ENCODE data around the gene KAZN.

The KAZN gene

DNA sequence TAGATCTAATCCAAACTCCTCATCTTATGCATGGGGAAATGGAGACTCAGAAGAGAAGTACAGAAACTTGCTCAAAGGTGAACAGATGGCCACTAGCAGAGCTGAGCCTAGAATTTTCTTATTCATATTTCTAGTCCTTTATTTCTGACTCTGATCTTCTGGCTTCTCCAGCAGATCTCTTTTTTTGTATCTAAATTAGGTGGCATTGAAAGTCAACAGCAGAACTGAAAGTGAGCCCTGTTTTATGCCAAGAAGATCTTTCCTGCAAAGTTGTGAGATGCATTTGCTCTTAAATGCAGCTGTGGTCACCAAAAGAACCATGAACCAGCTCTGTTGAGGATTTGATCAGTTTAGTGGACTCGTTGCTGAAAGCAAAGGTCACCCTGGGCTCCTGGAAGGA, 75.5 kb downstream of the KAZN start:
- peaks cover 8% of the 10 kb centered on the region; the same call in 1 of the 2 replicates for H3K36me3 ChIP-seq (ENCODE audit: control insufficient read depth, insufficient read depth, low read length)
- H3K4me3 ChIP-seq (ENCODE audit: low read depth, low read length): no peak overlapping the region
- no peak overlapping the region for H3K27ac ChIP-seq (ENCODE audit: low read depth, low read length)
- no peak overlapping the region for H3K9ac ChIP-seq (ENCODE audit: low read length)
- no peaks in the 10 kb centered on the region for H3K27me3 ChIP-seq (ENCODE audit: control insufficient read depth, insufficient read depth, low read length)
- peaks cover 19% of the 10 kb centered on the region for H3K4me1 ChIP-seq (ENCODE audit: control insufficient read depth, insufficient read depth, low read length)
- H3K9me3 ChIP-seq (ENCODE audit: control insufficient read depth, insufficient read depth, low read depth, low read length): peaks cover 13% of the 10 kb centered on the region

DNA sequence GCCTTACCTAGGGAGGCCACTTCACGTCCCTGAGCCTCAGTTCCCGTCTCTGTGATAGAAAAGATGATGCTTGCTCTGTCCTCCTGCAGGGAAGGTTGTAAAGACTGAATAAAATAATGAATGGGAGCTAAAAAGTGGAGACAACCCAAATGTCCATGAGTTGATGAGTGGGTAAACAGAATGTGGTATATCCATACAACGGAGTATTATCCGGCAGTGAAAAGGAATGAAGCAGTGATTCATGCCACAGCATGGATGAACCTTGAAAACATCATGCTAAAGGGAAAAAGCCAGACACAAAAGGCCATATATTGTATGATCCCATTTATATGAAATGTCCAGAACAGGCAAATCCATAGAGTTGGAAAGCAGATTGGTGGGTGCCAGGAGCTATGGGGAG, 77.9 kb downstream of the KAZN start:
- no peaks in the 10 kb centered on the region for H3K27me3 ChIP-seq (ENCODE audit: control insufficient read depth, insufficient read depth, low read length)
- H3K36me3 ChIP-seq (ENCODE audit: control insufficient read depth, insufficient read depth, low read length): peaks cover 8% of the 10 kb centered on the region; the same call in 1 of the 2 replicates
- peaks cover 27% of the 10 kb centered on the region for H3K4me1 ChIP-seq (ENCODE audit: control insufficient read depth, insufficient read depth, low read length)
- peaks cover 13% of the 10 kb centered on the region for H3K9me3 ChIP-seq (ENCODE audit: control insufficient read depth, insufficient read depth, low read depth, low read length)
- no peak overlapping the region for H3K4me3 ChIP-seq (ENCODE audit: low read depth, low read length)
- no peak overlapping the region for H3K27ac ChIP-seq (ENCODE audit: low read depth, low read length)
- H3K9ac ChIP-seq (ENCODE audit: low read length): no peak overlapping the region

DNA sequence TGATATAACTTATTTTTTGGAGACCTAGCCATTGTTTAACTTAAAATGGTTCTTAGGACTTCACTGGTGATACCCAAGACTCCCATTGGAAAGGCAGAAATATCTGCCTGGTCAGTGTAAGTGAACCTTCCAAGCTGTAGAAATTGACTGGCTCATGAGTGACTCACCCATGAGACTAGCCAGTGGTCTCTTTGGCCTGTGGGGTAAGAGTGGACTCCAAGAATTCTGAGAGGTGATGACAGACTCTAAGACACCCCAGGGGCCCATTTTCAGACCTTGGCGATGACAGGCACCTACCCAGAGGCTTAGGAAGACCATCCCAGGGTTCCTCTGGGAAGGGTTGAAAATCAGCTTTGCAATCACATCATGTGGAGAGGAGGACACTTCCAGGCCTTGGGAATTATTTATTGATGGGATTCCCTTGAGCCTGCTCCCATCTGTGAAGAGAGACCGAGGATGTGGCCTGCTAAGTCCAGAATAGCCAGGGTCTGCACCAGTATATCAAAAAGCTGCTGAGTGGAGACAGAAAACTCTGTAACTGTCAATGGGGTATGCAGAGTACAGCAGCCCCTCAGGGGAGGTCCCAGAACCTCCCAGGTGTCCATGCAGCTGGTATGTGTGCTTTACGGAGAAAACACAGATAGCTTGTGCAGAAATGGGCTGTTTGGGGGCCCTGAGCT, 78.9 kb downstream of the KAZN start:
- H3K36me3 ChIP-seq (ENCODE audit: control insufficient read depth, insufficient read depth, low read length): peaks cover 8% of the 10 kb centered on the region; the same call in 1 of the 2 replicates
- no peak overlapping the region for H3K4me3 ChIP-seq (ENCODE audit: low read depth, low read length)
- no peak overlapping the region for H3K9ac ChIP-seq (ENCODE audit: low read length)
- no peaks in the 10 kb centered on the region for H3K27me3 ChIP-seq (ENCODE audit: control insufficient read depth, insufficient read depth, low read length)
- no peak overlapping the region for H3K27ac ChIP-seq (ENCODE audit: low read depth, low read length)
- H3K4me1 ChIP-seq (ENCODE audit: control insufficient read depth, insufficient read depth, low read length): peaks cover 25% of the 10 kb centered on the region
- peaks cover 13% of the 10 kb centered on the region for H3K9me3 ChIP-seq (ENCODE audit: control insufficient read depth, insufficient read depth, low read depth, low read length)

DNA sequence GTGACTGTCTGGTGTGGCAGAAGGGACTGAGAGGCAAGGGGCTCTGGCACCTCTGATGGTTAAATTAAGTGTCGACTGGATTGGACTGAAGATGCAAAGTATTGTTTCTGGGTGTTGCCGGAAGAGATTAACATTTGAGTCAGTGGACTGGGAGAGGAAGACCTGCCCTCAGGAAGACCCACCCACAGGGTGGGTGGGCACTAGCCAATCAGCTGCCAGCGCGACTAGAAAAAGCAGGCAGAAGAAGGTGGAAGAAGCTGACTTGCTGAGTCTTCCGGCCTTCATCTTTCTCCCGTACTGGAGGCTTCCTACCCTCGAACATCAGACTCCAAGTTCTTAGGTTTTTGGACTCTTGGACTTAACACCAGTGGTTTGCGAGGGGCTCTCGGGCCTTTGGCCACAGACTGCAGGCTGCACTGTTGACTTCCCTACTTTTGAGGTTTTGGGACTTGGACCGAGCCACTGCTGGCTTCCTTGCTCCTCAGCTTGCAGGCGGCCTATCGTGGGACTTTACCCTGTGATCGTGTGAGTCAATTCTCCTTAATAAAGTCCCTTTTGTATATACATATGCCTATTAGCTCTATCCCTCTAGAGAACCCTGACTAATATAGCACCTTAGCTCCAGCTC, 79.6 kb downstream of the KAZN start:
- H3K9me3 ChIP-seq (ENCODE audit: control insufficient read depth, insufficient read depth, low read depth, low read length): peaks cover 13% of the 10 kb centered on the region
- peaks cover 5% of the 10 kb centered on the region; the same call in 1 of the 2 replicates for H3K36me3 ChIP-seq (ENCODE audit: control insufficient read depth, insufficient read depth, low read length)
- H3K4me1 ChIP-seq (ENCODE audit: control insufficient read depth, insufficient read depth, low read length): peaks cover 28% of the 10 kb centered on the region
- no peak overlapping the region for H3K9ac ChIP-seq (ENCODE audit: low read length)
- no peak overlapping the region for H3K27ac ChIP-seq (ENCODE audit: low read depth, low read length)
- no peak overlapping the region for H3K4me3 ChIP-seq (ENCODE audit: low read depth, low read length)
- H3K27me3 ChIP-seq (ENCODE audit: control insufficient read depth, insufficient read depth, low read length): no peaks in the 10 kb centered on the region

DNA sequence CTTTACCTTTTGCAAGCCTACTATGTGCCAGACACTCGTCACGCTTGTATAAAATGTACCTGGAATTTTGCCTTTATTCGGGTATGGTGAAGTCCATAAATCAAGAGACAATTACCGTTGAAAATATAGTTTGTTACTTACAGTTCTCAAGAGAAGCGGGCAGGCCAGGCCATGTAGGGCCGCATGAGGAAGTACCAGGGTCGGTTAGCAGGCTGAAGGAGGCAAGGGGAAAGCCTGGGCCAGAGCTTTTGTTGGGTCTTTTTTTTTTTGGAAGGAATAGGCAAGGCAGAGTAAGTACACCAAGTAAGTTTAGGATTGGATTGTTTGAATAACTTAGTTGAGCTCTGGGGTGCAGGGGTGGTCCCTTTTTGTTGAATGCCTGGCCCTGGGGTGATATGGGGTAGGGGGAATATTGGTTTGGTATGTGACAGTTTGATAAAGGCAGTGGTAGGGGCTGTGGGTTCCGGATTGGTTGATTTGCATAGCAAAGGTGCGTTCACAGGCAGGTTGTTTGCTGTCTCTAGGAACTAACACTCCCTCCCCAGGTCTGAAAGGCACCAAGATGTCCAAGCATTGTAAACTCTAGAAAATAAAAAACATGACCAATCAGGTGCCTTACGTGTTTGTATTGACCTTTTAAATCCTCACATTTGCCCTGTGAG, 80.7 kb downstream of the KAZN start:
- Histone ChIP-seq H3K9me3 (ENCODE audit: control insufficient read depth, insufficient read depth, low read depth, low read length) (peaks cover 17% of the 10 kb centered on the region), H3K4me3 (ENCODE audit: low read depth, low read length) (no peak overlapping the region), H3K4me1 (ENCODE audit: control insufficient read depth, insufficient read depth, low read length) (peaks cover 29% of the 10 kb centered on the region), H3K27ac (ENCODE audit: low read depth, low read length) (no peak overlapping the region), H3K36me3 (ENCODE audit: control insufficient read depth, insufficient read depth, low read length) (peaks cover 2% of the 10 kb centered on the region; the same call in 1 of the 2 replicates), H3K27me3 (ENCODE audit: control insufficient read depth, insufficient read depth, low read length) (no peaks in the 10 kb centered on the region), H3K9ac (ENCODE audit: low read length) (no peak overlapping the region)

DNA sequence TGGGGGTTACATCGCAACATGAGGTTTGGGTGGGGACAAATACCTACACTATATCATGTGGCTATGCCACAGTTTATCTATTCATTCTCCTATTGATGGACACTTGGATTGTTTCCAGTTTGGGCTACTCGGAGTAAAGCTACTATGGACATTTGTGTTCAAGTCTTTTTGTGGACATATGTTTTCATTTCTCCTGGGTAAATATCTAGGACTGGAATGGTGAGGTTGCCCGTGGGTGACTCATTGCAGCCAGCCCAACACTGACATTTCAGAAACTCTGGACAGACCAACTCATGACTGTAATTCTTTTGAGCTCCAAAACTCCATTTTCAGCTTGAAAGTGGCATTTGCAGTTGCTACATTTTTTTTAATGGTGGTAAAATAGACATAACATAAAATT, 82.7 kb downstream of the KAZN start:
- no peak overlapping the region for H3K27ac ChIP-seq (ENCODE audit: low read depth, low read length)
- H3K9me3 ChIP-seq (ENCODE audit: control insufficient read depth, insufficient read depth, low read depth, low read length): peaks cover 18% of the 10 kb centered on the region
- H3K27me3 ChIP-seq (ENCODE audit: control insufficient read depth, insufficient read depth, low read length): no peaks in the 10 kb centered on the region
- H3K4me3 ChIP-seq (ENCODE audit: low read depth, low read length): no peak overlapping the region
- peaks cover 30% of the 10 kb centered on the region for H3K4me1 ChIP-seq (ENCODE audit: control insufficient read depth, insufficient read depth, low read length)
- H3K9ac ChIP-seq (ENCODE audit: low read length): no peak overlapping the region
- no peaks in the 10 kb centered on the region for H3K36me3 ChIP-seq (ENCODE audit: control insufficient read depth, insufficient read depth, low read length)

DNA sequence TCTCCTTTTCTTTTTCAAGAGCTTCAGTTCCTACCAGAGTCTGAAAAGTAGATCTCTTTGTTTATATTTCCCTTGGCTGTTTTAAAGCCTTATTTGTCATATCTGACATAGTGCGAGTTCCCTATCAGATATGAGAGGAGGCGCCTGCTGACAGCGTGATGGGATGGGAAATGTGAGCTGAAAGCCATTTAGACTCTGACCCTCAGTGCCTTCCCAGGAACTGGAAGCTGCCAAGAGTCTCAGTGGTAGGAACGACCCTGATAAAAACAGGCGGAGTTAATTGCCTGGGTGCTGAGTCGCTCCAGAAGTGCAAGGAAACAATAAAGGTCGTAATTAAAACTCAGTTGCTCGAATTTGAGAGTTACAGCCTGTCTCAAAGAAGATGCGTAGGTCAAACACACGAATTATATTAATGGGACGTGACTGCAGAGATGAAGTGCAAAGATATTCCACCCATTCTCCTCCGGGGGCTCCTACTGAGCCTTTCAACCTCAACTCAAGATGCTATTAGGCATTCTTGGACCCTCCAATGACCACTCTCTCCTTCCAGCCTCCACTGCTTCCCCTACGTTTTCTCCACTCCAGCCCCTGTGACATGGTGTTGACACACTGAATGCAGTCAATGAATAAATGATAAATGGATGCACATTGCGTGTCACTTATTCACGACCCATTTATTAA, 84.6 kb downstream of the KAZN start:
- Histone ChIP-seq H3K9ac (ENCODE audit: low read length) (no peak overlapping the region), H3K9me3 (ENCODE audit: control insufficient read depth, insufficient read depth, low read depth, low read length) (peaks cover 13% of the 10 kb centered on the region), H3K27ac (ENCODE audit: low read depth, low read length) (no peak overlapping the region), H3K4me3 (ENCODE audit: low read depth, low read length) (no peak overlapping the region), H3K36me3 (ENCODE audit: control insufficient read depth, insufficient read depth, low read length) (no peaks in the 10 kb centered on the region), H3K27me3 (ENCODE audit: control insufficient read depth, insufficient read depth, low read length) (no peaks in the 10 kb centered on the region), H3K4me1 (ENCODE audit: control insufficient read depth, insufficient read depth, low read length) (peaks cover 36% of the 10 kb centered on the region)

DNA sequence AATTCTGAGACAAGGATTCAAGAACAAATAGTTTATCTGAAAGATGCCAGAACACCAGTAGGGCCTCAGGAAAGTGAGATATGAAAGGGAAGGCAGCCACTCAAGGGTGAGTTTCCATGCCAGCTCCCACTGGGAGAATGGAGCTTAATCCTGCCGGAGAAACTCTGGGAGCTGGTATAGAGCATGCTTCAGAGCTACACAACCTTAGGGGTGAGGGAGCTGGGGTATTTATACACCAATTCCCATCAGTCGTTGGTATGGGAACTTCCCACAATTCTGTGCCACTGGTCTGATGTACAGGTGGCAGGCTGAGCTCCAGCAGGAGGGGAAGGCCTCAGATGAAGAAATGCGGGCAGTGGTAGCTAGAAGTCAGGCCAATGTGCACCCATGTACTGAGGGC, 86.6 kb downstream of the KAZN start:
- Histone ChIP-seq H3K27ac (ENCODE audit: low read depth, low read length) (no peak overlapping the region), H3K9me3 (ENCODE audit: control insufficient read depth, insufficient read depth, low read depth, low read length) (peaks cover 13% of the 10 kb centered on the region), H3K4me1 (ENCODE audit: control insufficient read depth, insufficient read depth, low read length) (peaks cover 19% of the 10 kb centered on the region; the same call in 1 of the 2 replicates), H3K27me3 (ENCODE audit: control insufficient read depth, insufficient read depth, low read length) (no peaks in the 10 kb centered on the region), H3K9ac (ENCODE audit: low read length) (no peak overlapping the region), H3K36me3 (ENCODE audit: control insufficient read depth, insufficient read depth, low read length) (no peaks in the 10 kb centered on the region), H3K4me3 (ENCODE audit: low read depth, low read length) (no peak overlapping the region)

DNA sequence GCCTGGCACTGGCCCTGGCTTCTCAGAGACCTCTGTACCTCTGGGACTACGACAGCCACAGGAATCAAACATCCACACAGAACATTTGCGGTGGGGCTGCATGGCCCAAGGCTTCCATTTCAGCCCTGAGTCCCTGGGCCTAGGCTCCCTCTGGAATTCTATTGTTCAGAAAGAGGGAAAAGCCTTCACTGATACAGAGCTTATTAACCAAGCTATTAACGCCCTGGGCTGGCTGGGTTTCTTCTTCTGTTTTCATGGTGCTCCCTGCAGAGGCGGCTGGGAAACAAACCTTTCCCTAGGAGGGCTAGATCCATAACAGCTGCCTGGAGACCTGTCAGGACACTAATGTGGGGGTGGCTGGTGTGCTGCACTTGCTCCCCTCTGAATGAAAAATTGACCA, 88.2 kb downstream of the KAZN start:
- Histone ChIP-seq H3K4me3 (ENCODE audit: low read depth, low read length) (no peak overlapping the region), H3K9ac (ENCODE audit: low read length) (no peak overlapping the region), H3K36me3 (ENCODE audit: control insufficient read depth, insufficient read depth, low read length) (no peaks in the 10 kb centered on the region), H3K9me3 (ENCODE audit: control insufficient read depth, insufficient read depth, low read depth, low read length) (peaks cover 13% of the 10 kb centered on the region), H3K4me1 (ENCODE audit: control insufficient read depth, insufficient read depth, low read length) (peaks cover 19% of the 10 kb centered on the region; the same call in 1 of the 2 replicates), H3K27ac (ENCODE audit: low read depth, low read length) (no peak overlapping the region), H3K27me3 (ENCODE audit: control insufficient read depth, insufficient read depth, low read length) (no peaks in the 10 kb centered on the region)

DNA sequence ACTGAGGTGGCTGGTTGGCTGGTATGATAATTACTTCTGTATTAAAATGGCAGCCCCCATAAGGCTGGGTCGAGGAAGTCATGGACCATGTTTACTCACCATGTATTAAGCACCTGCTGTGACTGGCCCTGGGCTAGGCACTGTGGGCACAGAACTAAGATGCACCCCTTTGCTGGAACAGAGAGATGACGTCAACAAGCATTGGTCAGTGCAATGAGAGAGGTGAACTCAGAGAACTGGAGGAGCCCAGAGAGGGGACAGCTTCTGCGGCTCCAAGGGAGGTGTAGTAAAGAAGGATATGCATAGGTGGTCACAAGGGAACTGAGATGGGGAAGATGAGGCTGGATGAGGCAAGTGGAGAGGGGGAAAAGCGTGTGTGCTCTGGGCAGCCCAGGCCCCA, 88.7 kb downstream of the KAZN start:
- Histone ChIP-seq H3K9me3 (ENCODE audit: control insufficient read depth, insufficient read depth, low read depth, low read length) (peaks cover 13% of the 10 kb centered on the region), H3K36me3 (ENCODE audit: control insufficient read depth, insufficient read depth, low read length) (no peaks in the 10 kb centered on the region), H3K4me1 (ENCODE audit: control insufficient read depth, insufficient read depth, low read length) (peaks cover 19% of the 10 kb centered on the region; the same call in 1 of the 2 replicates), H3K4me3 (ENCODE audit: low read depth, low read length) (no peak overlapping the region), H3K27ac (ENCODE audit: low read depth, low read length) (no peak overlapping the region), H3K27me3 (ENCODE audit: control insufficient read depth, insufficient read depth, low read length) (no peaks in the 10 kb centered on the region), H3K9ac (ENCODE audit: low read length) (no peak overlapping the region)
